Mononuclear cell (primary cell): ENCODE data around the gene ZBTB20. TPM values are rescaled to one million over a fixed set of nuclear protein-coding genes. Genes with fewer than 3 reads are reported as not detected.

Experiments used
- H3K27me3 ChIP-seq: 2 replicates; pipeline ENCODE4 v1.6.0; 2011; ENCODE audit warnings: low read length, control low read depth; ENCODE audit not compliant: insufficient read depth
- H3K4me1 ChIP-seq: 2 replicates; pipeline ENCODE4 v1.5.1; 2011; ENCODE audit warnings: mild to moderate bottlenecking, low read length, control low read depth; ENCODE audit not compliant: insufficient read depth
- H3K4me3 ChIP-seq: 2 replicates; pipeline ENCODE4 v1.5.1; 2011; ENCODE audit warnings: mild to moderate bottlenecking, low read length, moderate library complexity
- H3K9me3 ChIP-seq: 2 replicates; pipeline ENCODE4 v1.5.1; 2011; ENCODE audit warnings: low read depth, mild to moderate bottlenecking, control low read depth, low read length
- total RNA-seq: library from RNA; depleted of rRNA; stranded (reverse); fragments of >200 nt; gene quantifications from one replicate; pipeline ENCODE4 v1.2.3, GENCODE V29; 2012

ZBTB20 gene
- total RNA-seq, 1 donor = 38.2 TPM

DNA sequence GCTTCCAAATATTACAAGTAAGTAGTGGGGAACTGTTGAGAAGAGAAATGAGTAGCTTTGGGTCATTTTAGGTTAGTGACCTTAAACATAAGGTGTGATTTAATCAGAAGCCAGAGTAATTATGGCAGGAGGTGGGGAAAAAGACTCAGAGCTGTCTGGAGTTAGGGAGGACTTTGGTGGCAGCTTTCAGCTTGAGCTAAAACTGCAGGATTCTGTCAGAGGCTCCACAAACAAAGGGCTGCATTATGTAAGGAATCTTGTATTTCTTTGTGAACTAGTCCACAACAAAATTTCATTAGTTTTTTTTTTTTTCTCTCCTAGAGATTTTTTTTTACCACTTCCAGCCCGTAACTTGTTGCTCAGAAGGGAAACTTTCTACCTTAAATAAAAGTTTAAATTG is 507.9 kb downstream of the ZBTB20 start:
- Histone ChIP-seq H3K9me3 (peaks cover 19% of the 10 kb centered on the region), H3K4me1 (no peaks in the 10 kb centered on the region), H3K27me3 (no peaks in the 10 kb centered on the region), H3K4me3 (no peak overlapping the region)

- Histone ChIP-seq H3K4me3 (no peak overlapping the region), H3K27me3 (no peaks in the 10 kb centered on the region), H3K9me3 (peaks cover 19% of the 10 kb centered on the region), H3K4me1 (no peaks in the 10 kb centered on the region)
Observed at GRCh38 chr3:114635878-114636277, 511.2 kb downstream of the ZBTB20 start.

GRCh38 chr3:114634635-114635034 is 512.5 kb downstream of the ZBTB20 start:
- no peaks in the 10 kb centered on the region for H3K4me1 ChIP-seq
- peaks cover 19% of the 10 kb centered on the region for H3K9me3 ChIP-seq
- no peaks in the 10 kb centered on the region for H3K27me3 ChIP-seq
- no peak overlapping the region for H3K4me3 ChIP-seq

DNA sequence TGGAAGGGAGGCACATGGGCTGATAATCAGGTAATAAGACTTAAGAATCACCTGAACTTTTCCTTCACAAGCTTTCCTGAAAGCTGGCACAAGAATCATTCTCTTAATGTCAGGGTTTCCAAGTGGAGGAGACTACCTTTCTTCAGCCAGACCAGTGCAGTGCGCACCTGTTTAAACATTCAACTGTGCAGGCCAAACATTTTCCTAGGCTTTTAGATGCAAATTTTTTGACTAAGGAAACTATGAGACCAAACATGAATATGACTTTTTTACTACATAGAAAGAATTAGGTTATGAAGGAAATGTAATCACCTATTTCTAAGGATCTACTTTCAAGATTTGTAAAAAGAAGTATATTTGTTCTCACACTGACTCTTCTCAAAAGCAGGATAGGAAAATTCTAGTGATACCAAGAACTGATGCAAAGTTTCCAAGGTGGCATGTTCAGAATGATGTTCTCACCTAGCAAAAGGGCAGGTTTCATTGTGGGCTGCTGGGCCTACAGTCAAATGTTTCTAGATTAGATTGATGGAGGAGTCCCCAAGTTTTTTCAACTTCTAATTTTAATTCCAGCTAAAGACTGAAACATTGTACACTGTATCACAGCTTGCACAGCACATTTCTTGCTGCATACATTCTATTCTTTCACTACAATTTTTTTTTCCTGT is 514.2 kb downstream of the ZBTB20 start:
- Histone ChIP-seq H3K4me3 (no peak overlapping the region), H3K27me3 (no peaks in the 10 kb centered on the region), H3K9me3 (peaks cover 19% of the 10 kb centered on the region), H3K4me1 (no peaks in the 10 kb centered on the region)

DNA sequence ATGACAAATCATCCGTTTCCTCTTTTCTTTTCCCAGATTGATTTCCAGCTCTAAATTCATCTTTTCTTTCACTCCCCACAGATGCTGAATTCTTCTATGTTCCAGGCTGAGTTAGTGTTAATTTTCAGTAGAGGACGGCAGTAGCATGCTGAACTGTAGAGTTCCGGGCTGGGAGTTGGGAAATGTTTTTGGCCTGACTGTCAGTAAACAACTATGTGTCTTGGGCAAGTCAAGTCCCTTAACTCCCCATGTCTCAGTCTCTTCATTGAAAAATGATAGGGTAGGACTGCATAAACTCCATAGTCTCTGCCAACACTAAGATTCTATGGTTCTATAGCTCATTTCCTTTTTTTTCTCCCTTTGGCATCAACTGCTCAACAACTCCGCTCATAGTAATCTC is 519.3 kb downstream of the ZBTB20 start:
- Histone ChIP-seq H3K4me1 (peaks cover 3% of the 10 kb centered on the region), H3K27me3 (no peaks in the 10 kb centered on the region), H3K4me3 (no peak overlapping the region), H3K9me3 (no peaks in the 10 kb centered on the region)

DNA sequence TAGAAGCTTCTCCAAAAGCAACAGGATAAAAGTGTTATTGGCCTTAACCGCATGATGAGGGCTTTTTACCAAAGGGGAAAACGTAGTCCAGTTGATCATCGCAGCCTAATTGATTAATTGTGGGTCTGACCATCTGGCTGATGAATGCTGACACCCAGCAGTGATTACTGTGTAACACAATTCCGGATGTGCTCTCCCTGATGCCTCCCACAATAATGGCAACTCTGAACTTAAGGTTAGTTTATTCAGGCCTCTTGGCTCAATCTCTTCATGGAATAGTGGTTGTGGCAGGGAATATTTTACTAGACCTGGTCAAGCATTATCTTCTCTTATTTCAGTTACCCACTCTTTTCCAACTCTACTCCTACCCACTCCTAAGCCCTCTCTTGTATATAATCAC is 520.3 kb downstream of the ZBTB20 start:
- no peaks in the 10 kb centered on the region for H3K9me3 ChIP-seq
- peaks cover 3% of the 10 kb centered on the region for H3K4me1 ChIP-seq
- H3K4me3 ChIP-seq = no peak overlapping the region
- H3K27me3 ChIP-seq = no peaks in the 10 kb centered on the region

GRCh38 chr3:114624571-114625181 is 522.4 kb downstream of the ZBTB20 start:
- peaks cover 3% of the 10 kb centered on the region for H3K4me1 ChIP-seq
- H3K4me3 ChIP-seq = no peak overlapping the region
- no peaks in the 10 kb centered on the region for H3K27me3 ChIP-seq
- H3K9me3 ChIP-seq = no peaks in the 10 kb centered on the region

- Histone ChIP-seq H3K27me3 (no peaks in the 10 kb centered on the region), H3K9me3 (no peaks in the 10 kb centered on the region), H3K4me1 (peaks cover 3% of the 10 kb centered on the region)
Observed at GRCh38 chr3:114624047-114624445, 523.0 kb downstream of the ZBTB20 start.

DNA sequence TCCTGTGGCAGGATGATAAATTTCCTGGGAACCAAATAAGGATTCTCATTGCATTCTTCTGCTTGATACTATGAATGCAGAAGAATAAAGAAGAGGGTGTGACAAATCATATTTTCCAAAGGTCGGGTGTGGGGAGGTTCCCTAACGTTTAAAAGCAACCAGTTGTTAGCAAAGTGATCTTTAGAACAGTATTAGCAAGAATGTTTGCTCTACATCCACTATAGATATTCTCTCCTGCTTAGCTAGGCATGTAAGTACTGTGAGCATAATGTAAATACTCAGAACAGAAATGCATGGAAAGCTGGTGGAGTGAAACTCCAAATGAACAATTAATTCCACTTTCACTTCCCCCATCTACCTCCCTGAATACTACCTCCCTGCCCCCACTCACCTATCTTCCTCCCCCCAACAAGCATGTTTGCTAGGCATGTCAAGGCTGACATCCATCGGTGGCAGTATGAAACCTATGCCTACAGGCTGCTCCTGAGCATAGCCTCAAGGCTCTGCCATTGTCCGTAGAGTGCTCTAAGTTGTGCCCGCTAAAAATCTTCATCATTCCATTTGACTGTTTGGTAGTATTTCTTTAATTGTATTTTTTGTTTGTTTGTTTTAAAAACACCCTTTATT is 523.6 kb downstream of the ZBTB20 start:
- no peaks in the 10 kb centered on the region for H3K9me3 ChIP-seq
- no peak overlapping the region for H3K4me3 ChIP-seq
- no peaks in the 10 kb centered on the region for H3K27me3 ChIP-seq

More at GRCh38 chr3:114624047-114624445, 523.0 kb downstream of the ZBTB20 start:
- H3K4me3 ChIP-seq = no peak overlapping the region

DNA sequence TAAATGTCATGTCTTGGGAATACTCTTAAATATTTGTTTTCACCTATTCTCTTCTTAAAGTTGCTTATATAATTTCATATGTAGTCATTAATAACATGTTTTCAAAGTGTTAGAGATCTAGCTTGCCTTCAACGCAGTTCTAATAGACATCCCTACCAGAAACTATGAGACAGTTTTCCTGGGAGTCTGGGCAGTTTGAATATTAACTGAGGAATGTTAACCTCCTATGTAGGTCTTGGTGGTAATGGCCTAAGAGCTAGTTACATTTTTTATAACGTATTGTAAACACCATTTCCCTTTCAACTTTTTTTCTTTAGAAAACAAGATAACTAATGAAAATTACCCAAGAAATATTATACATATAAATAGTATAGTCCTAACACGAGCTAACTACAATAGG is 525.1 kb downstream of the ZBTB20 start:
- peaks cover 3% of the 10 kb centered on the region for H3K4me1 ChIP-seq
- no peaks in the 10 kb centered on the region for H3K9me3 ChIP-seq
- H3K27me3 ChIP-seq = no peaks in the 10 kb centered on the region
- H3K4me3 ChIP-seq = no peak overlapping the region

More for the DNA sequence above, 523.6 kb downstream of the ZBTB20 start:
- H3K4me1 ChIP-seq = peaks cover 3% of the 10 kb centered on the region

DNA sequence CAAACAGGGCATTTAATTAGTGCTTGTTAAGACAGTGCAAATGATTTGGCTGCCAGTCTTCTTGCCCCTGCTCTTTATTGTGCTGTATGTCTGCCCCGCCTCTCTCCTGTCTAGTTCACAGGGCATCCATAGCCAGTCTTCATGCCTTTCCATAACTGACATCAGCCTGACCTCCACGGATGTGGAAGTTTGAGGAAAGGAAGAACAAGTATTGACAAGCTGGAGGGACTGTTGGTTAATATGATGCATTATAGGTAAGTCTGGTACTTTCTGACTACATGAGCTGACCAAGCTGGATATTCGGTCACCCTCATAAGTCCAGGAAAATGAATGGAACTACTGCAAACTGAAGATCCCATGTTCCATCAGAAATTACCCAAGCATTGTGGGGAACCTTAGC is 527.3 kb downstream of the ZBTB20 start:
- Histone ChIP-seq H3K9me3 (no peaks in the 10 kb centered on the region), H3K27me3 (no peaks in the 10 kb centered on the region), H3K4me3 (no peak overlapping the region), H3K4me1 (peaks cover 3% of the 10 kb centered on the region)

DNA sequence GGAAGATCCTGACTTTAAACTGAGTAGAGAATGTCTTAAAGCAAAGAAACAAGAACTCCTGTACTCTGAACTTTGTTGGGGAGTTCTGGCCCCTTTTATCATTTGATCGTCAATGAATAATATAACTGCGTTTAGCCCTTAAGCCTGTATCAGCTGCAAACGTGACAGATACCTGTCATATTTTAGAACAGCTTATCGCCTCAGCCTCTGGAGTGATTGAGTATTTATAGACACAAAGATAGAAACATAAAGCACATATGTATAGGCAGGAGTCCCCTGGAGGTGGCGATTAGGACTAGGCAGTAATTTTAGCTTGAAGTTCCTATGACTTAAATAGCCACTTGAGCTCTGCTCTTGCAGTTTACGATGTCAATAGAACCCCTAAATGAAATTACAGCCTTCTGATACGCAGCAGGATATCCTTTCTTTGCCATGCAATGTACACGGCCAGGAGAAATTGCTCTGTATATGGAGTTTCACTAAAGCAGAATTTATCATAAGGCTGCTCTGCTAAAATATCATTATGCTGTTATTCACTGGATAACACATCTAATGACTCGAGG is 531.5 kb downstream of the ZBTB20 start:
- Histone ChIP-seq H3K4me1 (no peaks in the 10 kb centered on the region), H3K27me3 (no peaks in the 10 kb centered on the region), H3K9me3 (no peaks in the 10 kb centered on the region), H3K4me3 (no peak overlapping the region)

DNA sequence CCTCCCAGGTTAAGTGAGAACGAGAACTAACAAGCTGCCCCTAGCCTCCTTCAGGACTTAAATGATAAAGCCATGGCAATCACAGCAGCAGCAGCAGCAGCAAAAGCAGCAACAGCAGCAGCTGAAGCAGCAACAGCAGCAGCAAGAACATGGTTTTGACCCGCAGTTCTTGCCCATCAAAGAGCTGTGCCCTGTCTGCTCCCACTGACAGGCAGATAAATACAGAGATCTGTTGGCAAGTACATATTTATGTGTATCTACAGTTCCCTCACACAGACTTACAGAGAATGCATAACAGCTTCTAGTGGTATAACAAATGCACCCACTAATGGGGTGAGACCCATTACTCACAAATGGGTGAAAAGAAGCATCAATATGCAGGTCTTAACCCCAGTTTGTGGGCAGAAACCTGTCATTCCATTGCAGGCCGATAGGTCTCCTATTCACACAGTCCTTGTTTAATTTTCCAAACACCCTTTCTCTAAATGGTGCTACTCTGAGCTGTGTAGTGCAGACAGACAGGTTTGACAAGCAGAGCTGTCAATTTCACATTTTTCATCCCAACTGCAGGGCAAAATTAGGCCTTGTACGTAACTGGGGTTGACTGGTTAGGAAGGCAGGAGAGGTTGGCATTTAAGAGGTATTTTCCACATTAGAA is 537.0 kb downstream of the ZBTB20 start:
- no peaks in the 10 kb centered on the region for H3K9me3 ChIP-seq

GRCh38 chr3:114608293-114608692 is 538.8 kb downstream of the ZBTB20 start:
- Histone ChIP-seq H3K27me3 (no peaks in the 10 kb centered on the region), H3K9me3 (no peaks in the 10 kb centered on the region)

More for the DNA sequence above, 537.0 kb downstream of the ZBTB20 start:
- Histone ChIP-seq H3K4me3 (no peak overlapping the region), H3K4me1 (no peaks in the 10 kb centered on the region), H3K27me3 (no peaks in the 10 kb centered on the region)

DNA sequence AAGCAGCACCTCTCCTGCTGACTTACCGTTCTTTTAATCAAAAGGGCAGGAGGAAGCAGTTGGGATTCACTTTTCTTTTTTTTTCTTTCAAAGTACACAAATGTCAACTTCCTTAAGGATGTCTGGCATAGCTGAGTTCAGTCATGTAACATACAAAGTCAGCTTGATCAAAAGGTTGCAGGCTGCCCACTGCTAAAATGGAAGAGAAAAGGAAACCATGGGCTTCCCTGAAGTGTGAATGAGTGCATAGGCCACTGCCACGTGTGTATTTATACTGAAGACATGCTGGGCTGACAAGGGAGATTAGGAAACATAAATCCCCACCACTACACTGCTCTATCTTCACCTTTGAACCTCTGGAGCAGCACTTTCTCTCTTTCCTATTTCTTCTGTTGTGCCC is 540.8 kb downstream of the ZBTB20 start:
- Histone ChIP-seq H3K4me1 (no peaks in the 10 kb centered on the region), H3K27me3 (no peaks in the 10 kb centered on the region), H3K4me3 (no peak overlapping the region), H3K9me3 (no peaks in the 10 kb centered on the region)

More at GRCh38 chr3:114608293-114608692, 538.8 kb downstream of the ZBTB20 start:
- no peak overlapping the region for H3K4me3 ChIP-seq
- no peaks in the 10 kb centered on the region for H3K4me1 ChIP-seq
